Measurements from ENCODE around the gene ALDH6A1.

ALDH6A1 gene

GRCh38 chr14:74015963-74016362, 68.3 kb downstream of the ALDH6A1 start:
- H3K4me3 ChIP-seq (ENCODE audit: low read depth, low read length): no peak overlapping the region
- DNase-seq (ENCODE audit: low read depth): no peak
- TF ChIP-seq CTCF (IDR thresholded peaks at IDR 0.05; ENCODE audit: low read depth, low read length, missing control alignments): no peak

GRCh38 chr14:74015176-74015575, 69.1 kb downstream of the ALDH6A1 start:
- DNase-seq (ENCODE audit: low read depth): no peak
- H3K4me3 ChIP-seq (ENCODE audit: low read depth, low read length): no peak overlapping the region
- TF ChIP-seq CTCF (IDR thresholded peaks at IDR 0.05; ENCODE audit: low read depth, low read length, missing control alignments): no peak

- no peak overlapping the region for H3K4me3 ChIP-seq (ENCODE audit: low read depth, low read length)
Observed at GRCh38 chr14:74014299-74014698, 70.0 kb downstream of the ALDH6A1 start.

GRCh38 chr14:74008843-74009499, 75.3 kb downstream of the ALDH6A1 start:
- TF ChIP-seq CTCF (IDR thresholded peaks at IDR 0.05; ENCODE audit: low read depth, low read length, missing control alignments): no peak
- no peak for DNase-seq (ENCODE audit: low read depth)
- H3K4me3 ChIP-seq (ENCODE audit: low read depth, low read length): no peak overlapping the region

More at GRCh38 chr14:74014299-74014698, 70.0 kb downstream of the ALDH6A1 start:
- no peak for DNase-seq (ENCODE audit: low read depth)
- TF ChIP-seq CTCF (IDR thresholded peaks at IDR 0.05; ENCODE audit: low read depth, low read length, missing control alignments): no peak

Measured in GM12864 (cell line).